Epithelial cell of proximal tubule (primary cell): Measurements from ENCODE around the gene PLCD4. TPM values are rescaled to one million over a fixed set of nuclear protein-coding genes. Genes with fewer than 3 reads are reported as not detected.

Source experiments
- DNase-seq: peaks from one replicate; pipeline ENCODE4 v3.0.0-alpha.2; 2011; ENCODE audit warnings: low read depth
- H3K4me3 ChIP-seq: 2 replicates; pipeline ENCODE4 v1.5.1; 2011; ENCODE audit warnings: low read depth, mild to moderate bottlenecking, low read length
- CTCF ChIP-seq: conservative IDR thresholded peaks from 2 replicates; pipeline ENCODE4 v1.5.1; 2012; ENCODE audit warnings: low read depth, mild to moderate bottlenecking, low read length
- total RNA-seq: library from RNA; depleted of rRNA; stranded (reverse); fragments of >200 nt; gene quantifications from 2 replicates; pipeline ENCODE4 v1.2.3, GENCODE V29; 2015

The PLCD4 gene
- total RNA-seq, 1 donor from 2014 or later, result 0.29 TPM

GRCh38 chr2:218568190-218569037, 39.3 kb upstream of the PLCD4 start, which contains the start of the genes CNOT9 and USP37:
Gene CNOT9, plus strand, starts transcription at chr2:218568839. Its CDS starts 116 bp downstream, at chr2:218568955.
Gene USP37, minus strand, starts transcription at chr2:218568351. Its CDS starts 9,698 bp downstream, at chr2:218558653.
- DNase-seq, result peak; percentile 68
- no peak for TF ChIP-seq CTCF
- peak within 1 kb of the TSS; percentile 77 for H3K4me3 ChIP-seq

- peak overlapping the region; percentile 77 for H3K4me3 ChIP-seq
- TF ChIP-seq CTCF, result no peak
- DNase-seq, result peak; percentile 32
Observed at GRCh38 chr2:218569038-218569431, 38.7 kb upstream of the PLCD4 start.

GRCh38 chr2:218569661-218570500, 37.8 kb upstream of the PLCD4 start:
- peak overlapping the region; percentile 77 for H3K4me3 ChIP-seq
- peak; percentile 39 for DNase-seq
- no peak for TF ChIP-seq CTCF

- no peak for DNase-seq
- H3K4me3 ChIP-seq, result peak overlapping the region; percentile 77
- no peak for TF ChIP-seq CTCF
Observed at GRCh38 chr2:218570850-218571249, 36.8 kb upstream of the PLCD4 start.

GRCh38 chr2:218576854-218577253, 30.8 kb upstream of the PLCD4 start:
- no peak overlapping the region for H3K4me3 ChIP-seq
- no peak for DNase-seq
- TF ChIP-seq CTCF, result no peak

- DNase-seq, result no peak
- H3K4me3 ChIP-seq, result no peak overlapping the region
- TF ChIP-seq CTCF, result no peak
Observed at GRCh38 chr2:218577482-218578220, 30.0 kb upstream of the PLCD4 start.
